Measurements from ENCODE around the gene GPSM1.

DNA sequence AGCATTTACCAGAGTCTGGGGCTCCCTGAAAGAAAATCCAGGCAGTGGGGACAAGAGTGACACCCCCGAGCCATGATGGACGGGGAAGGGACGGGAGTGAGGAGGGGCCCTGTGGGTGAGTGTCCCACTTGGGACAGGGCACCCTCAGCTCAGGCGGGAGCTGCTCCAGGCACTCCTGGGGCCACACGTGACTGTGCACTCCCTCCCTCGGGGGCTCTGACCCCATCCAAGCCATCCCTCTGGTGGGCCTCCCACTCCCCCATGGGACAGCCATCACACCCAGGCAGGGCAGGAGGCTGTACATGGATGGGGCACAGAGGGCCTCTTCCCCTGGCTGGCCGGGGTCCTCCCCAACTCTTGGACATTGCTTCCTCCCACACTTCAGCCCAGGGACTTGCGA lies 49.1 kb downstream of the GPSM1 start:
- TF ChIP-seq SIN3A (IDR thresholded peaks at IDR 0.05; ENCODE audit: borderline replicate concordance, low read depth, low read length): no peak
- TF ChIP-seq, protein P1, sequence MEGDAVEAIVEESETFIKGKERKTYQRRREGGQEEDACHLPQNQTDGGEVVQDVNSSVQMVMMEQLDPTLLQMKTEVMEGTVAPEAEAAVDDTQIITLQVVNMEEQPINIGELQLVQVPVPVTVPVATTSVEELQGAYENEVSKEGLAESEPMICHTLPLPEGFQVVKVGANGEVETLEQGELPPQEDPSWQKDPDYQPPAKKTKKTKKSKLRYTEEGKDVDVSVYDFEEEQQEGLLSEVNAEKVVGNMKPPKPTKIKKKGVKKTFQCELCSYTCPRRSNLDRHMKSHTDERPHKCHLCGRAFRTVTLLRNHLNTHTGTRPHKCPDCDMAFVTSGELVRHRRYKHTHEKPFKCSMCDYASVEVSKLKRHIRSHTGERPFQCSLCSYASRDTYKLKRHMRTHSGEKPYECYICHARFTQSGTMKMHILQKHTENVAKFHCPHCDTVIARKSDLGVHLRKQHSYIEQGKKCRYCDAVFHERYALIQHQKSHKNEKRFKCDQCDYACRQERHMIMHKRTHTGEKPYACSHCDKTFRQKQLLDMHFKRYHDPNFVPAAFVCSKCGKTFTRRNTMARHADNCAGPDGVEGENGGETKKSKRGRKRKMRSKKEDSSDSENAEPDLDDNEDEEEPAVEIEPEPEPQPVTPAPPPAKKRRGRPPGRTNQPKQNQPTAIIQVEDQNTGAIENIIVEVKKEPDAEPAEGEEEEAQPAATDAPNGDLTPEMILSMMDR (IDR thresholded peaks at IDR 0.05): no peak
- no peak for TF ChIP-seq EP300 (IDR thresholded peaks at IDR 0.05; ENCODE audit: borderline replicate concordance in 1 of 2, low read depth in 1 of 2, low read length in 1 of 2)
- no peak for TF ChIP-seq ELF1 (IDR thresholded peaks at IDR 0.05)

All from SK-N-SH (cell line).